Measurements from ENCODE around the gene FRYL. TPM values are rescaled to one million over a fixed set of nuclear protein-coding genes. Genes with fewer than 3 reads are reported as not detected.
A peak's percentile ranks its signal among the peaks of the same experiment; 100 is the strongest.

FRYL gene
- total RNA-seq, 1 donor = 42.0 TPM

DNA sequence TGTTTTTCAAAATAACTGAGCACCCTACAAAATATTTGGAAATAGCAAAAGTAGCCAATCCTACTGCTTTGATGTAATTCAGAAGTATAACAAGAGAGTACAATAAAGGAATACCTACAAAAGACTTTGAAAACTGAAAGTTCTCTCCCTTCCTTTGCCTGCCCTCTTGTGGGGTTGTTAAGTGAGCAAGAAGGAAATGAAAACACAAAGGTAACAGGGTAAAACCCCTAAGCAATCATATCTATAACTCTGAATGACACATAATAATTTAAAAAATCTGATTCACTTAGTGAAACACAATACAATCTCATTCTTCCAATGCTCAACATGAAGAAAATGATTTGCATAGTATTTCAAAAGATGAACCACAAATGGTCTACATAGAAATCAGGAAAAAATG lies 98.2 kb downstream of the FRYL start:
- no peak for DNase-seq (ENCODE audit: insufficient read length, low spot score, missing footprints)
- Histone ChIP-seq H3K4me1 (ENCODE audit: insufficient read depth, low read length) (peaks cover 3% of the 10 kb centered on the region), H4K20me1 (ENCODE audit: insufficient read depth, low read length) (no peaks in the 10 kb centered on the region), H3K36me3 (ENCODE audit: insufficient read depth, low read length) (no peaks in the 10 kb centered on the region), H3K4me2 (ENCODE audit: insufficient read depth, low read length) (no peak overlapping the region), H3K4me3 (ENCODE audit: insufficient read depth, low read length) (no peak overlapping the region), H3K79me2 (ENCODE audit: insufficient read depth, low read length) (peaks cover 21% of the 10 kb centered on the region), H2AFZ (ENCODE audit: low read length) (no peak overlapping the region), H3K9me3 (ENCODE audit: low read depth, low read length) (no peaks in the 10 kb centered on the region), H3K27me3 (ENCODE audit: insufficient read depth, low read length) (no peaks in the 10 kb centered on the region), H3K27ac (ENCODE audit: low read depth, low read length) (no peak overlapping the region)
- TF ChIP-seq, protein P1, sequence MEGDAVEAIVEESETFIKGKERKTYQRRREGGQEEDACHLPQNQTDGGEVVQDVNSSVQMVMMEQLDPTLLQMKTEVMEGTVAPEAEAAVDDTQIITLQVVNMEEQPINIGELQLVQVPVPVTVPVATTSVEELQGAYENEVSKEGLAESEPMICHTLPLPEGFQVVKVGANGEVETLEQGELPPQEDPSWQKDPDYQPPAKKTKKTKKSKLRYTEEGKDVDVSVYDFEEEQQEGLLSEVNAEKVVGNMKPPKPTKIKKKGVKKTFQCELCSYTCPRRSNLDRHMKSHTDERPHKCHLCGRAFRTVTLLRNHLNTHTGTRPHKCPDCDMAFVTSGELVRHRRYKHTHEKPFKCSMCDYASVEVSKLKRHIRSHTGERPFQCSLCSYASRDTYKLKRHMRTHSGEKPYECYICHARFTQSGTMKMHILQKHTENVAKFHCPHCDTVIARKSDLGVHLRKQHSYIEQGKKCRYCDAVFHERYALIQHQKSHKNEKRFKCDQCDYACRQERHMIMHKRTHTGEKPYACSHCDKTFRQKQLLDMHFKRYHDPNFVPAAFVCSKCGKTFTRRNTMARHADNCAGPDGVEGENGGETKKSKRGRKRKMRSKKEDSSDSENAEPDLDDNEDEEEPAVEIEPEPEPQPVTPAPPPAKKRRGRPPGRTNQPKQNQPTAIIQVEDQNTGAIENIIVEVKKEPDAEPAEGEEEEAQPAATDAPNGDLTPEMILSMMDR (IDR thresholded peaks at IDR 0.05; ENCODE audit: extremely low read depth, low read depth, low read length) = peak; percentile 53

DNA sequence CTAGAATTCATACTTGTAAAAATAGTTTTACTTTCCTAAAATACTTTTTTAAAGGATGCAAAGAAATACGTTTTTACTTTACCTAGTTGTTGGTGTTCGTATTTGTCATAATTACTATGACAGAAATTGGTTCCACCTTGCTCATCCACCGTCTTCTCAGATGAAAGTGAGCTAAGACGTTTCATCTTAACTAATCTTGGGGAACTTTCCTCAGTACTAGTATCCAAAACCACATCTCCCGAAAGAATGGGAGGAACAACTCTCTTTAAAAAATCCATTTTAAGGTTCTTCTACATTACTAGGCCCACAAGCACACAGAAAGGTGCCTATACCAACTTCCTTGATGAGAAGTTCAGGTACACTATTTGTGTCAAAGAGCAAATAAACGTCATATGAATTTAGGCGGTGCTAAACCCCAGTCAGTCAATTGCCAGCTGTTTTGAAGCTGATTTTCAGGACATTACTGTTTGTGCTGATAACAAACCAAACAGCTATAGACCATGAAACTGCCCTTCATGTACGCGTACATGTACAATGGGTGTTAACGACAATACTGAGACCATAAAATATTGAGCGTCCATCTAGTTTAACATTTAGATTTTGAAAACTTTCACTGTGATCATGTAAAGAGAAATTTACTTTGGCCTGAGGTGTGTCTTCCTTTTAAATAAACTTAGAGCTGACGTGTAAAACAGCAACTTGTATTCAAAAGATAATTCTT lies 99.1 kb downstream of the FRYL start:
- Histone ChIP-seq H2AFZ (ENCODE audit: low read length) (no peak overlapping the region), H4K20me1 (ENCODE audit: insufficient read depth, low read length) (no peaks in the 10 kb centered on the region), H3K27me3 (ENCODE audit: insufficient read depth, low read length) (no peaks in the 10 kb centered on the region), H3K4me3 (ENCODE audit: insufficient read depth, low read length) (no peak overlapping the region), H3K27ac (ENCODE audit: low read depth, low read length) (no peak overlapping the region), H3K36me3 (ENCODE audit: insufficient read depth, low read length) (no peaks in the 10 kb centered on the region), H3K4me1 (ENCODE audit: insufficient read depth, low read length) (peaks cover 3% of the 10 kb centered on the region), H3K79me2 (ENCODE audit: insufficient read depth, low read length) (peaks cover 17% of the 10 kb centered on the region), H3K9me3 (ENCODE audit: low read depth, low read length) (no peaks in the 10 kb centered on the region), H3K4me2 (ENCODE audit: insufficient read depth, low read length) (no peak overlapping the region)
- TF ChIP-seq, protein P1 (IDR thresholded peaks at IDR 0.05; ENCODE audit: extremely low read depth, low read depth, low read length) = no peak
- no peak for DNase-seq (ENCODE audit: insufficient read length, low spot score, missing footprints)

DNA sequence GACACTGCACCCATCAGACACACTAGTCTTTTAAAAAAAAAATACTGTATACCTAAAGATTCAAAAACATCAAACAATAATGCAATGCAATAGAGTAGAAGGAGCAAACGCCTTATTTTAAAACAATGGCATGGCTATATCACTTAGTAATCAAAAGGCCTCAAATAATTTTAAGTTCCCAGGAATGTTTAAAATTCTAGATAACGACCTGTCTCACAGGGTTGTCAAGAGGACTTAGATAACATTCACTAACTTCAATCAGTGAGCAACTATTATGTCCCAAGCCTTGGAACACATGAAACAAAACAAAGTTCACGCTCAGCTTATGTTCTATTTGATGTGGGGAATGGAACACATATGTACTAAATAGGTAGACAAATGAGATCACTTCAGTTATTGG lies 106.5 kb downstream of the FRYL start:
- Histone ChIP-seq H3K79me2 (ENCODE audit: insufficient read depth, low read length) (peaks cover 2% of the 10 kb centered on the region), H3K4me3 (ENCODE audit: insufficient read depth, low read length) (no peak overlapping the region), H3K4me1 (ENCODE audit: insufficient read depth, low read length) (no peaks in the 10 kb centered on the region), H3K27me3 (ENCODE audit: insufficient read depth, low read length) (no peaks in the 10 kb centered on the region), H3K36me3 (ENCODE audit: insufficient read depth, low read length) (no peaks in the 10 kb centered on the region), H3K4me2 (ENCODE audit: insufficient read depth, low read length) (no peak overlapping the region), H3K9me3 (ENCODE audit: low read depth, low read length) (no peaks in the 10 kb centered on the region), H4K20me1 (ENCODE audit: insufficient read depth, low read length) (peaks cover 3% of the 10 kb centered on the region), H3K27ac (ENCODE audit: low read depth, low read length) (no peak overlapping the region), H2AFZ (ENCODE audit: low read length) (no peak overlapping the region)
- TF ChIP-seq, protein P1 (IDR thresholded peaks at IDR 0.05; ENCODE audit: extremely low read depth, low read depth, low read length) = no peak
- no peak for DNase-seq (ENCODE audit: insufficient read length, low spot score, missing footprints)

DNA sequence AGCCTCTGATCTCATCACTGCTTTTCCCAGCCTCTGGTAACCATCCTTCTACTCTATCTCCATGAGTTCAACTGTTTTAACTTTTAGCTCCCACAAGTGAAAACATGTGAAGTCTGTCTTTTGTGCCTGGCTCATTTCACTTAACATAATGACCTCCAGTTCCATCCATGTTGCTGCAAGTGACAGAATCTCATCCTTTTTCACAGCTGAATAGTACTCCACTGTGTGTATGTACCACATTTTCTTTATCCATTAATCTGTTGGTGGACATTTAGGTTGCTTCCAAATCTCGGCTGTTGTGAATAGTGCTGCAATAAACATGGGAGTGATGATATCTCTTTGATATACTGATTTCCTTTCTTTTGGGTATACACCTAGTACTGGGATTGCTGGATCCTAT lies 109.5 kb downstream of the FRYL start:
- no peak for DNase-seq (ENCODE audit: insufficient read length, low spot score, missing footprints)
- Histone ChIP-seq H3K9me3 (ENCODE audit: low read depth, low read length) (no peaks in the 10 kb centered on the region), H3K79me2 (ENCODE audit: insufficient read depth, low read length) (peaks cover 8% of the 10 kb centered on the region), H3K27me3 (ENCODE audit: insufficient read depth, low read length) (no peaks in the 10 kb centered on the region), H2AFZ (ENCODE audit: low read length) (no peak overlapping the region), H4K20me1 (ENCODE audit: insufficient read depth, low read length) (peaks cover 3% of the 10 kb centered on the region), H3K4me3 (ENCODE audit: insufficient read depth, low read length) (no peak overlapping the region), H3K4me2 (ENCODE audit: insufficient read depth, low read length) (no peak overlapping the region), H3K4me1 (ENCODE audit: insufficient read depth, low read length) (no peaks in the 10 kb centered on the region), H3K36me3 (ENCODE audit: insufficient read depth, low read length) (no peaks in the 10 kb centered on the region), H3K27ac (ENCODE audit: low read depth, low read length) (no peak overlapping the region)
- TF ChIP-seq, protein P1 (IDR thresholded peaks at IDR 0.05; ENCODE audit: extremely low read depth, low read depth, low read length) = no peak
